ENCODE measurements around the gene PADI1. TPM values are rescaled to one million over a fixed set of nuclear protein-coding genes. Genes with fewer than 3 reads are reported as not detected.
A peak's percentile ranks its signal among the peaks of the same experiment; 100 is the strongest.

The PADI1 gene
- total RNA-seq, 1 experiment from 2014 or later = 0.37 TPM

- CTCF ChIA-PET = no interaction called here
- no TSS peak for BruUV-seq (replicated peaks)
Measured at GRCh38 chr1:17161926-17162800, 42.8 kb upstream of the PADI1 start.

More at GRCh38 chr1:17161926-17162800, 42.8 kb upstream of the PADI1 start:
- TF ChIP-seq FOSL1 (IDR thresholded peaks at IDR 0.05; ENCODE audit: low read depth) (no peak), ZNF274 (IDR thresholded peaks at IDR 0.05; ENCODE audit: low read depth, low read length) (no peak), CTCF (IDR thresholded peaks at IDR 0.05 in 2 of 3, conservative IDR thresholded peaks at IDR 0.05 in 1 of 3; ENCODE audit: borderline replicate concordance in 1 of 3, insufficient read depth in 1 of 3, low read depth in 2 of 3, low read length in 2 of 3) (no peak), ZBTB33 (IDR thresholded peaks at IDR 0.05; ENCODE audit: extremely low read depth, insufficient replicate concordance, low read length) (no peak), REST (IDR thresholded peaks at IDR 0.05; ENCODE audit: low read depth) (no peak), ELF1 (IDR thresholded peaks at IDR 0.05; ENCODE audit: borderline replicate concordance, low read depth) (no peak), SP1 (IDR thresholded peaks at IDR 0.05; ENCODE audit: low read depth) (no peak), YY1 (IDR thresholded peaks at IDR 0.05; ENCODE audit: extremely low read depth, insufficient replicate concordance, low read depth, low read length) (no peak), POLR2A (IDR thresholded peaks at IDR 0.05; ENCODE audit: borderline replicate concordance, extremely low read depth, insufficient read depth, insufficient read length) (no peak), POLR2AphosphoS5 (IDR thresholded peaks at IDR 0.05; ENCODE audit: low read depth, low read length) (no peak), EZH2phosphoT487 (IDR thresholded peaks at IDR 0.05; ENCODE audit: borderline replicate concordance) (no peak), RAD21 (IDR thresholded peaks at IDR 0.05; ENCODE audit: low read depth) (no peak)
- POLR2A ChIA-PET = no interaction called here
- H3K9me2 ChIP-seq (ENCODE audit: insufficient read depth) = no peaks in the 10 kb centered on the region
- H3K4me2 ChIP-seq (ENCODE audit: low read length) = no peak overlapping the region
- peak; percentile 16; the same call in 1 of the 2 replicates for ATAC-seq
- H3K4me3 ChIP-seq (replicated peaks in 1 of 2; ENCODE audit: low read depth in 1 of 2, low read length in 2 of 2) = no peak overlapping the region
- no peak overlapping the region for H2AFZ ChIP-seq (ENCODE audit: low read depth, low read length, poor library complexity, severe bottlenecking)
- no peaks in the 10 kb centered on the region for H3K79me2 ChIP-seq (ENCODE audit: insufficient read depth, low read length)
- no peak overlapping the region for H3K27ac ChIP-seq (ENCODE audit: low read depth, low read length)
- no peaks in the 10 kb centered on the region for H3K9me3 ChIP-seq (ENCODE audit: control insufficient read depth in 1 of 2, insufficient read depth in 1 of 2, low read depth in 1 of 2, low read length in 2 of 2)
- H3K27me3 ChIP-seq (ENCODE audit: insufficient read depth, low read length) = no peaks in the 10 kb centered on the region
- no peaks in the 10 kb centered on the region for H4K20me1 ChIP-seq (ENCODE audit: insufficient read depth)
- RAD21 ChIA-PET (ENCODE audit: low non-redundant PET in 1 of 2, low total read pairs in 2 of 2, uncharacterized antibody in 2 of 2, unreplicated experiment in 2 of 2) = no interaction called here
- DNase-seq (ENCODE audit: low read depth, low spot score) = no peak
- no peak overlapping the region for H3K9ac ChIP-seq (ENCODE audit: low read length)
- peaks cover 0 to 5% of the 10 kb centered on the region in 2 experiments; a peak in 2 of 4 replicates for H3K4me1 ChIP-seq (ENCODE audit: control insufficient read depth in 1 of 2, insufficient read depth in 2 of 2, low read length in 2 of 2)
- intact Hi-C loops (cut with micrococcal nuclease) = no loop called here
- H3K36me3 ChIP-seq (ENCODE audit: control insufficient read depth in 1 of 2, insufficient read depth in 2 of 2, low read length in 2 of 2) = no peaks in the 10 kb centered on the region
